ENCODE results near the gene ARF6. TPM values are rescaled to one million over a fixed set of nuclear protein-coding genes. Genes with fewer than 3 reads are reported as not detected.

The ARF6 gene
- total and polyA plus RNA-seq, 9 donors, result 16.0 to 48.9 (median 36.0) TPM

Other genes starting within 250 kb of the ARF6 start
- 8.9 TPM for gene POLE2, start 204.9 kb upstream of the ARF6 start, total RNA-seq
- 10 to 100 TPM in 3 of 8 donors, 1 to 10 TPM in 5; 5.7 to 11.4 (median 8.9) TPM for gene POLE2, start 204.9 kb upstream of the ARF6 start, polyA plus RNA-seq (ENCODE audit: insufficient read depth in 1 of 8, insufficient read length in 8 of 8, low replicate concordance in 1 of 8)
- gene KLHDC1, start 200.0 kb upstream of the ARF6 start, total RNA-seq, result 7.2 TPM
- 1 to 10 TPM; 3.3 to 5.8 (median 4.8) TPM for gene KLHDC1, start 200.0 kb upstream of the ARF6 start, polyA plus RNA-seq (ENCODE audit: insufficient read depth in 1 of 8, insufficient read length in 8 of 8, low replicate concordance in 1 of 8)
- gene KLHDC2, start 124.9 kb upstream of the ARF6 start, total RNA-seq, result 88.7 TPM
- gene KLHDC2, start 124.9 kb upstream of the ARF6 start, polyA plus RNA-seq (ENCODE audit: insufficient read depth in 1 of 8, insufficient read length in 8 of 8, low replicate concordance in 1 of 8), result 10 to 100 TPM; 64.2 to 83.3 (median 71.1) TPM
- gene NEMF, start 40.3 kb upstream of the ARF6 start, total RNA-seq, result 59.4 TPM
- 10 to 100 TPM; 32.6 to 50.1 (median 46.3) TPM for gene NEMF, start 40.3 kb upstream of the ARF6 start, polyA plus RNA-seq (ENCODE audit: insufficient read depth in 1 of 8, insufficient read length in 8 of 8, low replicate concordance in 1 of 8)
- gene VCPKMT, start 223.5 kb downstream of the ARF6 start, total RNA-seq, result 7.1 TPM
- 10 to 100 TPM in 4 of 8 donors, 1 to 10 TPM in 4; 7.3 to 11.0 (median 9.3) TPM for gene VCPKMT, start 223.5 kb downstream of the ARF6 start, polyA plus RNA-seq (ENCODE audit: insufficient read depth in 1 of 8, insufficient read length in 8 of 8, low replicate concordance in 1 of 8)